ENCODE measurements around the gene HOXB5.

The HOXB5 gene

DNA sequence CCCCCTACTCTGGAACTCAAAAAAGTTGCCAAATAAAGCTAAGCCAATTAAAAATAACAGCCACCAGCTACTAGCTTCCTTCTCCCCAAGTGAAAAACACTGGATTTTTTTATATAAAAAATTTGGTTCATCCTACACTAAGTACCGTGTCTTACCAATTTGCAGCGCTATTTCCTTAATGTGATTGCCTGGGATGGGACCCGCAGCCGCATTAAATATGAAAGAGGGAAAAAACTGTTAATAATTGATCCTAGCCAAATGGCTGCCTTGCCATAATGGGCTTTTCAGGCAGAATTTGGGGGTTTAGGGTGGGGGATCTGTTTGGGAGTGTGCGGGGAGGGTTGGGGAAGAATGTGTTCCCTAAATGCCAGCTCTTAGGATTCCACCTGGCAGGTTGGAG, 30.5 kb upstream of the HOXB5 start:
- no peak overlapping the region for H3K4me3 ChIP-seq (replicated peaks in 1 of 2; ENCODE audit: low read depth in 2 of 2, low read length in 2 of 2)
- no peak for DNase-seq (ENCODE audit: low read depth in 2 of 2)
- TF ChIP-seq, protein P1, sequence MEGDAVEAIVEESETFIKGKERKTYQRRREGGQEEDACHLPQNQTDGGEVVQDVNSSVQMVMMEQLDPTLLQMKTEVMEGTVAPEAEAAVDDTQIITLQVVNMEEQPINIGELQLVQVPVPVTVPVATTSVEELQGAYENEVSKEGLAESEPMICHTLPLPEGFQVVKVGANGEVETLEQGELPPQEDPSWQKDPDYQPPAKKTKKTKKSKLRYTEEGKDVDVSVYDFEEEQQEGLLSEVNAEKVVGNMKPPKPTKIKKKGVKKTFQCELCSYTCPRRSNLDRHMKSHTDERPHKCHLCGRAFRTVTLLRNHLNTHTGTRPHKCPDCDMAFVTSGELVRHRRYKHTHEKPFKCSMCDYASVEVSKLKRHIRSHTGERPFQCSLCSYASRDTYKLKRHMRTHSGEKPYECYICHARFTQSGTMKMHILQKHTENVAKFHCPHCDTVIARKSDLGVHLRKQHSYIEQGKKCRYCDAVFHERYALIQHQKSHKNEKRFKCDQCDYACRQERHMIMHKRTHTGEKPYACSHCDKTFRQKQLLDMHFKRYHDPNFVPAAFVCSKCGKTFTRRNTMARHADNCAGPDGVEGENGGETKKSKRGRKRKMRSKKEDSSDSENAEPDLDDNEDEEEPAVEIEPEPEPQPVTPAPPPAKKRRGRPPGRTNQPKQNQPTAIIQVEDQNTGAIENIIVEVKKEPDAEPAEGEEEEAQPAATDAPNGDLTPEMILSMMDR (IDR thresholded peaks at IDR 0.05; ENCODE audit: low read depth, low read length) = no peak

DNA sequence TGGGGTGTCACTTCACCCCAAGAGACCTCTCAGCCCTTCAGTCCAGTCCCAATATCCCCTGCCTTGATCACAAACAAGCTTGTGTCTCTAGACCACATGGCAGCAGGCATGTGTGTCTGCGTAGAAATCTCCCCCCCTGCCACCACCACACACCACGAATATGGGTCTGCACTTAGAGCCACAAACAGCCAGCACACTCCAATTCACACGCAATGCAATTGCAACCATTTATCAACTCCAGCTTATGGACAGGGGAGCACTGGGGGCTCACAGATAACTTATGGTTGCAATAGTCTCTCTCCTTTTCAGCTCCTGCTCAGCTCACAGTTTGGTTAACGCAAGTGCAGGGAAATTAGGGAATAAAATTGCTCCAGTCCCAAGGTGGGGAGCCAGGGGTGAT, 30.0 kb upstream of the HOXB5 start:
- H3K4me3 ChIP-seq (replicated peaks in 1 of 2; ENCODE audit: low read depth in 2 of 2, low read length in 2 of 2) = no peak overlapping the region
- TF ChIP-seq, protein P1 (IDR thresholded peaks at IDR 0.05; ENCODE audit: low read depth, low read length) = no peak
- DNase-seq (ENCODE audit: low read depth in 2 of 2) = no peak

DNA sequence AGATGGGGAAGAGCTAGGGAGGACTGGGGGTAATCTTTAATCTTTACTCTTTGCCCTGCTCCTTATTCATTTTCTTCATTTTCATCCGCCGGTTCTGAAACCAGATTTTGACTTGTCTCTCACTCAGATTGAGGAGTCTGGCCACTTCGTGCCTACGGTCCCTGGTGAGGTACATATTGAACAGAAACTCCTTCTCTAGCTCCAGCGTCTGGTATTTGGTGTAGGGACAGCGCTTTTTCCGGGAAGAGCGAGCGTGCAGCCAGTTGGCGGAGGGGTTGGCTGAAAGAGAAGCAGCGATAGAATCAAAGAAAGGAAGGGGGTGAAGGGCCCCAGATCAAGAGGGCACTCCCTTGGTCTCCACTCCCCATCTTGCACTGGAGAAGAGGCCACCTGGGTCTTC, 29.3 kb upstream of the HOXB5 start:
- TF ChIP-seq, protein P1 (IDR thresholded peaks at IDR 0.05; ENCODE audit: low read depth, low read length) = no peak
- no peak for DNase-seq (ENCODE audit: low read depth in 2 of 2)
- H3K4me3 ChIP-seq (replicated peaks in 1 of 2; ENCODE audit: low read depth in 2 of 2, low read length in 2 of 2) = no peak overlapping the region

DNA sequence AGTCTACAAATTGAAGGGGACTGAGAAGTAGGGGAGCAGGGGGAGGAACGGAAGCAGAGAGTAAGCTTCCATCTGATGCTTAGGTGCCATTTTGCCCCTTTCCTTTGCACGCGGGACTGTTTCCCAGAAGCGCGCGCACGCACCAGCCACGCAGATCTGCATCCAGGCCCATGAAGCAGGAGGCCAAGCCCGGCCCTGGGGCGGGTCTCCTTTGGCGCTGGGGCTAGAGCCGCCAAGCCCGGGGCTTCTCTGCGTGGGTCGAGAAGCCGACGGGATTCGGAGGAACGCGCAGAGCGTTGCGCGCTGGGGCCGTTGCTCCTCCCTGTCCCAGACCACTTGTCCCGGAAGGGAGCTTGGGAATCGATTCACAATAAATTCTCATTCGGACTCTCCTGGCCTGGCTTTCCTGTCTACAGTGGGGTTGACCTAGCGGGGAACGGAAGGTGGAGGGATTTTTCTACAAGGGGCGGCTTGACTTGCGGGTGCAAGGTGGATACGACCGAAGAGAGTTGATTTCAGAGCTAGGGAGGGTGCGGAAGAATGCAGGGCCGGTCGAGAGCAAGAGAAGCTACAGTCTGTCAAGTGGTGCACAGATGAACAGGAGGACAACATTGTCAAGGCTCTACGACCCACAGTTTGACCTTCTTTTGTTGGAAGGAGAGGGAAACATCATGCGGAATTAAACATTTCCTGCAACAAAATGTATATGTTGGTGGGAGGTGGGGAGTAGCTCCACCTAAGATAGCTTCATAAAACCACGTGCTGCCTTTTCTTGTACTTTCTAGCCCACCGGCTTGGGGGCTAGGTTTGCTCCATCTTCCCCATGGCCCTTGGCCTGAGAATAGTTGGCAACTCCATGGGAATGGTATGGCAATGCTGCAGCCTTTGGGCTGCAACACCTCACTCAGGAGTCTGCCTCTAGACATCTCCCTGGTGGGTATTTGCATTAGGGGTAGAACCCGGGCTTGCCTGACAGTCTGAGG, 28.1 kb upstream of the HOXB5 start:
- no peak overlapping the region for H3K4me3 ChIP-seq (replicated peaks in 1 of 2; ENCODE audit: low read depth in 2 of 2, low read length in 2 of 2)
- TF ChIP-seq, protein P1 (IDR thresholded peaks at IDR 0.05; ENCODE audit: low read depth, low read length) = no peak

DNA sequence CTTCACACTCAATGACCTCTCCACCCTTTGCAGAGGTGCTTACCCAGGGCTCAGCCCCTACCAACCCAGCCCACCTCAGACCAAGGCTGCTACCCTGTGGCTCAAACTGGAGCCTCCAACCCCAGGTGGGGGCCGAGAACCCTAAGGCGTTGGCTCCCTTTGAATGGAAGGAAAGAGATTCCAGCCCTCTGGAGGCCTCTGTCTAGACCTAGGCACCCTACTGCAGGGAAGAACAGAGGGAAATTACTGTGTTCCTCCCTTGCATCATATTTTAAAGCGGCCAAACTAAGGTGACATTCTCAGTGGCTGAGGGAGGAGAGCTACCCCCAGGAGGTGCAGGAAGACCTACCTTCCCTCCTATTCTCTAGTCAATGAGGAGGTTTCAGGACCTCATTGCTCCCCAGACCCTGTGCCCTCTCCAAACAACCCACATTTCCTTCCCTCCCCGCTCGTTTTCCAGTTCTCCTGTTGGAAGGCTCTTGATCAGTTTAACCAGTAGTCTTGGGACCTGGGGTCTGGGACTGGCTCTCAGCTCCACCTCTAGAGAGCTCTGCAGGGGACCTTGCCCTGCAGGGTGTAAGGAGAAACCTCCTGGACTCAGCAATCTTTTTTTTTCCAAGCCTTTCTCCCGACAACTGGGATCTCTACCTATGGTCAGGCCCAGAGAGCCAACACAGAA, 27.0 kb upstream of the HOXB5 start:
- TF ChIP-seq, protein P1 (IDR thresholded peaks at IDR 0.05; ENCODE audit: low read depth, low read length) = no peak
- no peak overlapping the region for H3K4me3 ChIP-seq (replicated peaks in 1 of 2; ENCODE audit: low read depth in 2 of 2, low read length in 2 of 2)
- DNase-seq (ENCODE audit: low read depth in 2 of 2) = no peak

More for the DNA sequence above, 28.1 kb upstream of the HOXB5 start:
- no peak for DNase-seq (ENCODE audit: low read depth in 2 of 2)

DNA sequence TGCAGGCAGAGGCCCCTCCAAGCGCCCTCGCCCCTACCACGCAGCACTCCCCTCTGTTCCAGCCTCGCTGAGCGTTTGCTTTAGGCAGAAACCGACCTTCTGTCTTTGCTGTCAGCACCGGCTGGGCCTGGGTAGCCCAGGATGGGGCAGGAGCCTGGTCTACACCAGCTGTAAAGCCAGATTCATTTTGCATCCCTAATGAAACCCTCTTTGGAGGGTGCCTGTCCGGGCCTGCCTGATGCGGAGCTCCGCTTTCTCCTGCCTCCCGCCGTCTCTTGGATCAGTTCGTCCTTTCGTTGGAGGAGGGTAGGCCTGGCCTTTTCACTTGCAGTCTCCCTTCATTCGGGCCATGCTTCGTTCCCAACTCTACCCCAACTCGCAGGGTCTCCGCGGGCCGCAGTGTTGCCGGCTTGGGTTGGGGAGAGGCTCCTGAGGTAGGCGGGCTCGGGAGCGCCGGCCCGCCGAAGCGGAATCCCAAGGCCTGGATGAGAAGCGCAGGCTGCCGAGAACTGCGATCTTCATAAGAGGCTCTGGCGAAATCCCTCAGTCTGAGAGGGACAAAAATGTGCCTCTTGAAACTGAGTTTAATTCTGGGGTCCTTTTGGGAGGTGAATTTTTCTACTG, 26.4 kb upstream of the HOXB5 start:
- TF ChIP-seq, protein P1 (IDR thresholded peaks at IDR 0.05; ENCODE audit: low read depth, low read length) = no peak
- no peak overlapping the region for H3K4me3 ChIP-seq (replicated peaks in 1 of 2; ENCODE audit: low read depth in 2 of 2, low read length in 2 of 2)
- no peak for DNase-seq (ENCODE audit: low read depth in 2 of 2)

Data from cardiac fibroblast (primary cell).